Stimulated activated CD8-positive, alpha-beta memory T cell treated with anti-CD3 and anti-CD28 coated beads, Interleukin-4, amount 100 ng/mL, for 24 hours (primary cell): ENCODE measurements around the gene TSPAN8.
"Not testable (repeated sequence)": the region's sequence is repeated elsewhere in the genome, so short reads cannot be mapped to it uniquely, and the experiment has no call there.

Source experiments
- DNase-seq: peaks from one replicate; pipeline ENCODE4 v3.0.0-alpha.2; 2020; ENCODE audit warnings: low read depth

The TSPAN8 gene

DNA sequence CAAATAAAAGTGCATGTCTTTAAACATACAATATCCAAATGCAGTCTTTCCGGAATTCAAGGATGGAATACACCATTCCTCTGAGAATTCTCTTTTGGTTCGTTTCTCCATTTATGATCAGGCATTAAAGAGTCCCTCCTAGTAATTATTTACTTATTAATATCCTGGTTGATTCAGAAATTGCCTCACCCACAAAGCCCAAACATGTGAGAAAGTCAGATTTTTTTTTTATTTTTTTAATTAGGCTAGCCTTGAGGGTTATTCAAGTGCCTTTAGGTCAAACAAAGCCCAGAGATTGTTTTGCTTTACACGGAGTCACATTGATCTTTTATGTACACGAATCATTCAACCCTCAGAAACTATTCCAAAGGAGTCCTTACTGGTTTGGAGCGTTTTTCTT lies 6.4 kb upstream of the TSPAN8 start:
- no peak for DNase-seq

DNA sequence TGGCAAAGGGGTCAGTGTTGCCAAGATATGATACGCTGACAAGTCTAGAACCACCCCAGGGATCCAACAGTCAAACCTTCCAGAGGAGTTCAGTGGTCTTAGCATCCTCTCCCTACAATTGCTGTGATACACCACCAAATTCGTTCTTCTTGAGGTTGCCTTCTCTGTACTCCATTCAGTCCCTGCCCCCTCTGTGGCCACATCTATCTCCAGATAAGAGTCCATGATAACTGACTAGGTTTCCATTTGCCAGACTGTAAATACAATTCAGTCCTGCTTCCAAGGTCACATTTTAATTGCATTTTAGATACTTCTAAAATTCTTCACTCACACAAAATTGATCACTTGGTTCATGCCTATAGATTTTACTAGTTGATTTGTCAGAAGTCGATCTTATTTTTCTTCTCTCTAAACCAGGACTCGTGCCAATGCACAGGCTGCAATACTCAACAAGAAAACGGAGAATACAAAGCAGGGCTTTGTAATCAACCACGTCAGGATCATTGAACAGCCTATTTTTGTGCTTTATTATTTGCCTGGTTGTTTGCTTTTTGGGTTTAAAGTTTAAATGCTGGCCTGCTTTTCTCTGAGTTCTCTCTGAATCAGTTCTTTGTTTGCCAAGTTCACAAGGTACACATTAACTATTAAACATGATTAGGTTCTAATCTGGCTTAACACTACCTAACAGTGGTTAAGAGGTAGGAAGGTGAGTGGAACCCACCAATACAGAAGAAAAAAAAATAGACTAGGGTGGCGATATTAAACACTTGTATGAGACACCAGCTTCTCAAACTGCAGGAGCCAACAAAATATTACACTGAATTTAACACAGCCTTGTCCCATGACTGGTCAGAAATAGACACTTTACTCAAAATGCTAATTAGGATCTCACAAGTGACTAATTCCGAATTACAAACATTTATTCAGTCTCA lies 5.3 kb upstream of the TSPAN8 start:
- no peak for DNase-seq

DNA sequence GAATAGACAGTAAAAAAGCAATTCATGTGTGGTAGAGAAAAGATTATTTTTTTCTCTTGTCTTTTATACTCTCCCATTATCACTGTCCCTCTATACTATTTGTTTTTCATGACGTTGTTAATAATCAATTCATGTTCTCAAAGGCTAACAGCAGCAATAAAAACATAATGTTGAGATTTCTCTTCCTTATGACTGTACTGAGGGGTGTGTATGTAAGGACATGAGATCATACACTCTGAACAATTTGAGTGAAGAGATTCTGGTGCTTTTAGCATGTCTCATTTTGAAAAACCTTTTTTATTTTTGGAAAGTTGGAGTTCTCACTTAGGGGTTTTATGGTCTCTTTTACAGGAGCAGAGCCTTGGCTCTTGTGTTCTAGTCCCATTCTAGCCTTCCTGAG lies 3.8 kb upstream of the TSPAN8 start:
- no peak for DNase-seq

DNA sequence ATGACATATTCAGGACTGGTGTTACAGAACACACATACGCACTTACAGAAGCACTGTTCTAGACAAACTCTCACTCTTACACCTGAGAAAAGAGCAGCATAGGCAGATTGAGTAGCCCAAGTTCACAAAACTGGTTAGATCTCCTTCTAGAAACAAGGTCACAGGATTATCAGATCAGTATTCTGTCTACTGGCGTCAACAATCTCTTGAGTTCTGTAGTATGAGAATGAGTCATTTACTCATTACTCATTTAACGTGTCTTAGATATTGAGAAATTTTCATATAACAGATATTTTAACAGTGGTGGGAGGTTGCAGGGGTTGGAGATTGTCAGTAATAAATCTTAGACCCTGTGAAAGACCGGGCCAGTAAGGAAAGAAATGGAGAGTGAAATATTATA lies 2.8 kb upstream of the TSPAN8 start:
- no peak for DNase-seq

DNA sequence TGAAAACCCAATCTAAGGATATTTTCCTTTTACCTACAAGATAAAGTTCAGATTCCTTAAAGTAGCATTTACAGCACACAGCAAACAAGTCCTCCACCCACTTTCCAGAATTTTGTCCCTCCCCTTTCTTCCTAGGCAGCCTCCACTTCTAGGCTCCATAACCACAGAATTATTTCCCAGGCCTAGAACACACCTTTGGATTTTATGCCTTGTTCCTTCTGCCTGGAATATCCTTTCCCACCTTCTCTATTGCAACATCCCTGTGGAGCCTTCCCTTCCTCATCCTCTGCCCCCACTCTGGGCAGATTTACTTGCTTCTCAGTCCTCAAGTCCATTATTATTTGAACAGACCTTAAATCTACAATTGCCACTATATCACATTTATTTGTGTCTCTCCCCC lies 2.1 kb upstream of the TSPAN8 start:
- DNase-seq = no peak

DNA sequence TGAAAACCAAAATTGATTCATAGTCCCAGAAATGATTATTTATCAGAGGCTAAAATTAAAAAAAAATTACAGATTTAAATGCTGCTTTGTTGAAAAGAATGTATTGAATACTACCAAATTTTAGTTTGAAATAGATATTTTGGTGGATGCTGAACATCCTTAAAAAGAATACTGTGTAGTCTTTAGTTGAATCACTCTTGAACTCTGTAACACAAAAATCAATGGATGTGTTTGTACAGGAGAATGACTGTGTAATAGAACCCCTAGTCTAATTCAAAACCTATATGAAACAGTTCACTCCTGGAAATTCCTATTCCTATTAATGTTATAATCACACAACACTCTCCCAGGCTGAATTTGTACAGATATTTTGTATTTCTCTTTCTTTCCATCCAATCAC lies 1.5 kb upstream of the TSPAN8 start:
- no peak for DNase-seq

DNA sequence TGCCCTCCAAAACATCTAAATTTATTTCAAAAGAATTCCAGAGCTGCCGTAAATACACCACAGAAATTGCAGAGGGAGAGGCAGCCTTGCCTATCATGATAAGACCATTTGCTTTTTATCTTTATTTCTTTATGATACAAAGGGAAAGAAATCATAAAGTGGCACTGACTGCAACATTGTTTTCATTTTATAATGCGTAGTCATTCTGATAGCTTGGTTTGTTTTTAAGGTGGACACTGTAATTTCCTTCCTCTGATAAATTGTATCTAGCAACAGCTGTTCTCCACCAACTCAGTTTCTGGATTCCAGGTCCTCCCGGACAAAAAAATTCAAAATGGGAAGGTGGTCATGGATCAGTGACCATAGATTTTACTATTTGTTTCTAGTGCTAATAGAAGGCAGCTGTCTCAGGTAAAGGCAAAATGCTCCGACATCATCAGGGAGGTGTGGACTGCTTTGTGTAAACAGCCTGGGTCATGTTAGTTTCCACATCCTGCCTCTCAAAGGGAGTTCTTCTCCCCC lies 623 bp upstream of the TSPAN8 start:
- DNase-seq = no peak

DNA sequence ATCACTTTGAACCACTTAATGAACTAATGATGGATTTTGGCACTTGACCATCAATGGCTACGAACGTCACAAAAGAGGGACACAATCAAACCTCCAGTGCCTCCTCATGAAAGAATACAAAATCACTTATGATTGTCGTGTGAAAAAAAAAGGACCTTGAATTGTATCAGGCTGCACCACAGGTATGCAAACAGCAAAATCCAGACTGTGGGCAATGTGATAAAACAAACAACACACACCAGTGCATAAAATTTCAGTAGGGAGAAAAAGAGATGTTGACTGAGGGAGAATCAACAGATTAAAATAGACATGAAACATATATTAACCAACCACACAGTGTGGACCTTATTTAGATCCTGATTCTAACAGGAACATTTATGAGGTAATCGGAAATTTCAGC lies 2.6 kb downstream of the TSPAN8 start:
- no peak for DNase-seq

DNA sequence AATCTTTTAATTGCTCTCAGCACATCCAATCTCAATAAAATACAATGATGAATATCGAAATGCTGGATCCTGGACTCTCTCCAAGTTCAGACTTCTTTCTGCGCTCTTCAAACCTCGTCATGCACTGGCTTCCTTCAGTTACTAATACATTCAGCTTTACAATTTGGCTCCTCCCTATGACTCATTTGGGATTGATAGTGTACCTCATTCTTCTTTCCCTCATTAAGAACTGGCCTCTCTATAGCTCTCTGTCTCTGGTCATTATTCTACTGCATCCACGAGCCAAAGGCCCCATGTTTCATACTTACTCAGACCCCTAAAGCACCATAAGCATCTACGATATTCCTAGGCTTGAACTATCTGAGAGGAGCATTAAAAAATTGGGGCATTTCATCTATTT lies 4.9 kb downstream of the TSPAN8 start:
- DNase-seq = no peak

DNA sequence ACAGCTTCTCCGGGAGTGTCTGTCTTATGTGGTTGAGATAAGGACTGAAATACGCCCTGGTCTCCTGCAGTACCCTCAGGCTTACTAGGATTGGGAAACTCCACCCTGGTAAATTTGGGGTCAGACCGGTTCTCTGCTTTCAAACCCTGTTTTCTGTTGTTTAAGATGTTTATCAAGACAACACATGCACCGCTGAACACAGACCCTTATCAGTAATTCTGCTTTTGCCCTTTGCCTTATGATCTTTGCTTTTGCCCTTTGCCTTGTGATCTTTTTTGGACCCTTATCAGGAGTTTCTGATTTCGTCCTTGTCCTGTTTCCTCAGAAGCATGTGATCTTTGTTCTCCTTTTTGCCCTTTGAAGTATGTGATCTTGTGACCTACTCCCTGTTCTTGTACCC lies 7.8 kb downstream of the TSPAN8 start:
- not testable (repeated sequence) for DNase-seq

DNA sequence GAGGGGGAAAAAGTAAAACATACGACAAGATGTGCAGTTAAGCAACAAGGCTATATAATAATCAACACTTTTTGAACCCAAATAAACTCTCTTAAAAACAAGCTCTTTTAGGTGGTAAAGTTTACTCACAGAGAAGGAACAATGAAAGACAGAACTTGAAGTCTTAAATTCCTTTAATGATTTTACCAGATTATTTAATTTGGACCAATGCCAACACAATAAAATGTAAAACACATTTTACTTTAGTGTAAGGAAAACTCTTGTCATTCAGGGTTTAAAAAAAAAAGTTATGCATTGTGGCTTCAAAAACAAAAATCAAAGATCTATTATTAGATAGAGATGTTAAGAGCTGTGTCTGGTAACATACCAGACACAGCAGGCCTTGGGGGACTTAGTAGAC lies 13.1 kb downstream of the TSPAN8 start:
- no peak for DNase-seq

DNA sequence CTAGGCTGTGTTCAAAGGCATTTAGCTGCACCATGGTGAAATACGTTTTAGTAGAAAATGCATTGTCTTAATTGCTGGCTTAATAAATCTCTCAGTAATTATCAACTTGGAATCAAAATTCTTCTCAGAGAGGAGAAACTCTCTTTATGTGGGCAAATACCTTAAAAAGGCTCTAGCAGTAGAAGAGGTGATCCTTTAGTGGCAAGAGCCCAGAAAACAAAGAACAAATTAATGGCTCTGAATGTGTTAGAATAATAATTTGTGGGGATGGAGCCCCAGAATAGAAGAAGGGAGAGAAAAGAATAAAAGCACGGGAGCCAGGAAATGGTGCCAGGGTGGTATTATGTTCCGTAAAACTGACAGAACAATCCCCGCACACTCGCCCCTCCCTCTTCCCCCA lies 14.8 kb downstream of the TSPAN8 start:
- DNase-seq = no peak

DNA sequence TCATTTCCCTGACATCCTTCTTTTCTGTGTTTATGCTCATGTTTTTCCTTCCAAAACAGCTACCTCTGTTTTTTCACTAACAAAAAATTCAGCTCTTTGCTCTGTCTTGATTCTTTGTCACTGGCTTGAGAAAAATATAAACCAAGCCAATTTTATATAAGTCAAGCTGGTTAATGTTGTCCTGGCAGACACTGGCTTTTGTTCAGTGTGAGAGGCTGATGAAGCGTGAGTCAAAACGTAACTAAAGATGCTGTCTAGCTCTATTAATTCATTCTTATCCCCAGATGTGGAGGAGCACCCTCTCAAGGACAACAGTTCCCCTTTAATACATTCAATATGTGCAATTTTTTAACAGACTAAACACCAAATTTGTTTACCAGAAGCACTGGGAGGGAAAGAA lies 15.8 kb downstream of the TSPAN8 start:
- DNase-seq = no peak

DNA sequence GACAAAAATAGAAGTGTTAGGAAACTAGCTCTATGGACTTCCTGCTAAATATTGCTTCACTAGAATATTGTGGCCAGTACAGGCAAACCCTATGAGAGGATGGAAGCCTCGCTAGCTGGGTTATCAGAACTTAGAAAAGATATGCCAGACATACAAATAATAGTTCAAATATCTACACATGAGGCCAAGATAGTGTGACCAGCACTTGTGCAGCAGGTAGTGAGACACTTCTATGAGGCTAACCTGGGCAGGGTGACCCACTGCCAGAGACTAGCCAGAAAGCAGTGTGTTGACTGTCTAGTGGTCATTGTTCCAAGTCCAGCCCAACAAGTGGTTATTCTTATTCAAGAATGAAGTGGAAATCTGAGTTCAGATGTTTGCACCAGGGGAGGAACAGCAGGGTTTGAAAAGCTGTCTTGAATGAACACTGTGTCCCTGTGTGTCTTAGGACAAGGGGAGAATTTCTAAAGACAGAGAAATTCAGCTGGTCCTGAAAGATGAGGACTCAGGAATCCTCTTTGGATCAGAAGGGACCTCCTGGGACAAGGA lies 16.3 kb downstream of the TSPAN8 start:
- DNase-seq = no peak

DNA sequence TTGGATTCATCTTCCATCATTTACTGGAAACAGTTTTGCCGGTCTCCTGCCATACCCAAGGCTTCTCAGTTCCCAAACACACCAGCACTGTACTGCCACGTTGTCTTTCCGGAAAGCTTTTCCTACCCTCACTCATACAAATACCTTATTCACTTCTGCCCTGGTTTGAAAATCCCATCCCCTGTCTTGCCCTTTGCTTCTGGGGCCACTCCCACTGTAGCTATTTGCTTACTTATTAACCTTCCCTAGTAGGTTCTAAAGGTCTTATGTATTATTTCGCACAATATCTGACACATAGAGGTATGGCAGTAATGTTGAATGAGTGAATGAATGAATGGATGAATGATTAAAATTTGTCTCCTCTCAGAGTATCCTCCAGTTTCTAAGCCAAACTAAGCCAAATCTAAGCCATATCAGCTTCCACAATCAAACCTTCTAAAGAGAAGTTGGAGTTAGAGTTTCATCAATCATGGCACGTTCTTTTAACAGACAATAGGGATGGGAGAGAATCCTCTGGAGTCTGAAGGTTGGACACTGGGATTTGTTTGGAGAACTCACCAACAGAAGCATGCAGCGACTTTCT lies 18.6 kb downstream of the TSPAN8 start:
- no peak for DNase-seq

DNA sequence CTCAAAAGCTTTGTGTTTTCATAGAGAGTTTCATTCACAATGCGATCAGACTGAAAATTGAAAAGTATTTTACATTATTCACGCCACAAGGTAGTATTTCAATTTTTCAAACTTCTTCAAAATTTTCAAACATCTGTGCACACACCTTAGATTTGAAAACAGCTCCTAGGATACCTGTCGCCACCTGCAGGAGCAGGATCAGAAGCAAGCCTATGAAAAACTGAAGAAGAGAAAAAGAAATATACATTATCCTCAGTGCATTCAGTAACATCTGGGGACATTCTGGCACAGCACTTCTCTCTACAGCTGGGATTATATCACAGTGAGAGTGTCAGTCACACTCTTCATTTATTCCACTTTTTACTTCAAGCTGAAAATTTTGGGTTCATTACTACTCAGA lies 19.8 kb downstream of the TSPAN8 start:
- DNase-seq = no peak

DNA sequence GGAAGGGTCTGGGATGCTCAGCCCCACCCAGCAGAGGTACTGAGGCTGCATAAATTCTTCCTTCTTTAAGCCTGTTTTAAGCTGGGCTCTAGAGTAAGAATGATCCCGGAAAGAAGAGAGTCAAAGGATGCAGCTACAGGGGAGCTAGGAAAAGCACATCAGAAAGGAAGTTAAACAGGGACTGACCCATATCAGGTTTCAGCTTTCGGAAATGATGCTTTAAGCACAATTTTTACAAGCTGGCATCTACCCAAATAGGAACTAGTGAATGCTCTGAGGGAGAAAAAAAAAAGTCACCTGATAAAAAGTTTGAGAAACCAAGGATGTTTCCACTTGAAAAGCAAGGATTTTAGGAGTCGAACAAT lies 22.0 kb downstream of the TSPAN8 start:
- DNase-seq = no peak

DNA sequence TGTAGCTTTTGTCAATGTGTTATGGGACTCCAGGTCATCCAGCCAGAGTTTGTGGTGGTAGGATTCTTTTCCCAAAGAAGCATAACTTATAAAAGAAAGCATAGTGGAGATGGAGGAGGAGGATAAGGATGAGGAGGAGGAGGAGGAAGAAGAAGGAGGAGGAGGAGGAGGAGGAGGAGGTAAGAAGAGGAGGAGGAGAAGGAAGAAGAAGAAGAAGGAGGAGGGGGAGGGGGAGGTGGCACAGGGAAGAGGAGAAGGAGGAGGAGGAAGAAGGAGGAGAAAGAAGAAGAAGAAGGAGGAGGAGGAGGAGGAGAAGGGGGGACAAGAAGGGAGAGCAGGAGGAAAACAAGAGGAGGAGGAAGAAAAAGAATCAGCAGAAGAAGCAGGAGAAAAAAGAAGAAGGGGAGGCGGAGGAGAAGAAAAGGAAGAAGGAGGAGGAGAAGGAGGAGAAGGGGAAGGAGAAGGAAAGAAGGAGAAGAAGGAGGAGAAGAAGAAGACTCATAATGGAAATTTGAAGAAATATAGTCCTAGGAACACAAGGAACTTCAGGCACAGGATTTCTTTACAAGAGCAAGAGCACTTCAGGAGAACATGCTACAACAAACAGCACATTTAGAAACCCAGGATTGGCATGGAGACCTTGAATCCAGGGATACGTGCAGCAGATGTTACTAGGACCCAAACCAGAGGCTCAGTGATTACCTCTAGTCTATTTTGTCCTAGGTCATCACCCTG lies 22.6 kb downstream of the TSPAN8 start:
- no peak for DNase-seq

DNA sequence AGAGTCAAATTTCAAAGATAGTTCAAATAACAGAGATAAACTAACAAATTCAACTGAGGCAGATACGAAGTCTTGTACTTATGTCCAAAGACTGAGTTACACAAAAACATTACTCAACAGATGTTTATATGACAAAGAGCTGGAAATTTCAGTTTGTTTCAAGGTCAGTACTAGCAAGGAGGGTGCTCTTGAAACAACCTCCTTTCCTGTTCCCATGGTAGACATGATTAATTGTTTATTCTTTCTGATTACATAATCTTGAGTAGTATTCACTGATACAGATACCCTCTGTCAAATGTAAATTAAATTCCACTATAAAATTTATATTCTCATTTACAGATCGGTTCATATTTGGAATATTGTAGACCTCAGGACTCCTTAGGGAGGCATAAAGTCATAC lies 23.4 kb downstream of the TSPAN8 start:
- DNase-seq = no peak

DNA sequence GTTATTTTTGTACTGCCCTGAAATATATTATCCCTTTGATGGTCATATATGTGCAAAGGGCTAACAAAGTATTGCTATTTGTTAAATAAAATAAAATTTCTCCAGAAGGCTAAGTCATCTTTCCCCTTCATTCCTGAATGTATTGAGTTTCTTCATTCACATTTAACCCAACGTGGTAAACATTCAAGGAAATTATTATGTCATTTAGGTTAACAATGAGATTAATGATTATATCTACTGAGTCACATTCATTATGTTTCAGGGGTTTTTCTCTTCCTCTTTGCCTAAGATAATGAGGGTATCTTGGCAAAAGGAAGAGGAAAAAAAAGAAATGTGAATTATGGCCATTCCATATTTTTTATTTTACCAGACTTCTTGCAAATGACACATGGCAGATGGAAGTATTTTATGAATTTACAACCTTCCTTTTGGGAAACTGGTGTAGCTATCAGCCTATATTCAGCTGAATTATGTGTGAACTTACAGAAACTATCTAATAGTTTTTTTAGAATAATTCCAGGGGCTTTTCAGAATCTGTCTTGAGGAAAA lies 27.2 kb downstream of the TSPAN8 start:
- DNase-seq = no peak

DNA sequence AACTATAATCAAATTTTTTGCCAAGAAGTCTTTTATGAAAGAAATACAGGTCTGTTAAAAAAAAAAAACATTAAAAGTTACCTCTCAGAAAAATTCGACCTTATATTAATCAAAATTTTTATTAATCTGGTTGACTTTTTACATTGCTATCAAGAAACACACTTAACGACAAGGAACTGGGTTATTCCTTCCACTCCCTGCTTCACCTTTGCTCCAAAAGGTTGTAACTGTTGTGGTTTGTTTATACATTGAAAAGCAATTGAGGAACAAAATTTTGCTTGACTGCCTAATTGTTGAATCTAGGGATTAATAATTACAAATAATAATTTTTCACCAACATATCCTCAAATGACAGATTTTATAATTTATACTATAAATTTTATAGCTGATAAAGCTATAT lies 28.4 kb downstream of the TSPAN8 start:
- DNase-seq = no peak

DNA sequence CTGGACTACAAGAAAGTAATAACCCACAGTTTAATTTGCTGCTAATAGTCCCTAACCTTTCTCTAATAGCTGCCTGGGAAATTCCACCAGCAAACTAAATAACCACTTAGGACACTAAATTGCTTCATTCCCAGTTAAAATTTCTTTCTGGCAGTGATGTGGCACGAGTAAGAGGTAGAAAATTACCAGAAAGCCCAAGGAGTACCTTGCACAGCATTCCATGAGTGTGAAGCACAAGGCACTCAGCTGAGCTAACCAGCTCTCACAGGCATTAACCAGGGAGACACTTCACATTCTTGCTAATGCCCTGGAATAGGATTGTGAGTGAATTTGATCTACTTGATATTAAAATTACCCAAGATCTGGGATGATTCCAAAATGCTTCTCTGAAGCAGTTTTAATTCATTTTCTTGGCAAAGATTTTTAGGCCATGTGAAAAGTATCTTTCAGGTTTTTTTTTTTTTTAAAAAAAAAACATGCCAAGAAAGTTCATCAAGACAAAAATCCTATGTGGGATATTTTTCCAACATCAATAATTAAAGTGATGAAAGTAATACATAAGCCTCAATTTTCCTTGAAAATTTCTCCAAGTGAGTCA lies 29.5 kb downstream of the TSPAN8 start:
- no peak for DNase-seq
